ENCODE measurements around the gene SLFN5.

Gene SLFN5

DNA sequence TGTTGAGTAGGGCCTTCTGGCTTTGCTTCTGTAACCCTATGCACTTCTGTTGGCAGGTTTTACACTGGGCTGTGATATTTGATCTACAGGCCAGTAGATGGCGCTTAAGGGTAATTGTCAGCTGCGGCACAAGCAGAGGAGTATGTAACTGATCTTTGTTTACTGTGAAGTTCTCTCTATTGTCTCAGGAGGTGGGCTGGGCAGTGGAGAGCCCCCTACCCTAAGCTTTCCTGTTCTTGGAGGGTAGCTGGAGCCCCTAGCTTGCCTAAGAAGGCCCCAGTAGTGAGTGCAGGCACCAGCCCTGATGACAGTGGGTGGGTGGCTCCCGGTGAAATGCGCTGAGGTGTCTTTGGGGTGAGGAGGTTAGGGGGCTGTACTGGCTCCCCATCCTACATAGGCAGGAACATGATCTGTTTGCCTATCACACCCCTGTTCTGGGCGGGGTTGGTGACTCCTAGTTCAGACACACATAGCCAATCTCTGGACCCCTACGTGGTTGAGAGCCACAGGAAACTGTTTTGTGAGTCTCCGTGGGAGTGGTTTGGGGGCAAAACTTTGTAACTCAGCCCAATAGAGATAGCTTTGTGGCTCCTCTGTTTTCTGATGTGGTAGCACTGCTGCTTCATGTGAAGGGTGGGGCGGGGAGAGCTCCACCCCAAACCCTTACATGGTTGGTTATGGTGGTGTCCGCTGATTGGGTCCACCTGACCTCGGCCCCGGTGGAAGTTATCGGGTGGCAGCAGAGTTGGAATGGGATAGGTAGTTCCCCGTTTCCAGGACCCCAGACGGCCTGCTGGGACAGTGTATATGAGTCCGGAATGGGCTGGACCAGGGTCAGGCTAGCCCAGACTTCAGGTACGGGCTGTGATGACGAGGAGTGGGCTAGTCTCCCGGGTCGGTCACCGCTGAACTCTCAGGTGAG is 70.2 kb downstream of the SLFN5 start:
- Histone ChIP-seq H3K4me3 (ENCODE audit: low read length) (peak overlapping the region; percentile 62; the same call in 1 of the 2 replicates), H3K4me1 (ENCODE audit: control insufficient read depth, insufficient read depth, low read length) (peaks cover 4% of the 10 kb centered on the region), H3K27ac (ENCODE audit: low read length) (no peak overlapping the region), H3K36me3 (ENCODE audit: control insufficient read depth, insufficient read depth, low read length) (no peaks in the 10 kb centered on the region), H3K9me3 (ENCODE audit: control insufficient read depth, insufficient read depth, low read length) (no peaks in the 10 kb centered on the region), H3K27me3 (ENCODE audit: control insufficient read depth, insufficient read depth, low read length) (peaks cover 5% of the 10 kb centered on the region; the same call in 1 of the 2 replicates)
- no peak for DNase-seq (ENCODE audit: low read depth, low spot score)
- WGBS (ENCODE audit: insufficient coverage, insufficient read length), result no CpG with 5 or more reads among the region's 20 CpGs

DNA sequence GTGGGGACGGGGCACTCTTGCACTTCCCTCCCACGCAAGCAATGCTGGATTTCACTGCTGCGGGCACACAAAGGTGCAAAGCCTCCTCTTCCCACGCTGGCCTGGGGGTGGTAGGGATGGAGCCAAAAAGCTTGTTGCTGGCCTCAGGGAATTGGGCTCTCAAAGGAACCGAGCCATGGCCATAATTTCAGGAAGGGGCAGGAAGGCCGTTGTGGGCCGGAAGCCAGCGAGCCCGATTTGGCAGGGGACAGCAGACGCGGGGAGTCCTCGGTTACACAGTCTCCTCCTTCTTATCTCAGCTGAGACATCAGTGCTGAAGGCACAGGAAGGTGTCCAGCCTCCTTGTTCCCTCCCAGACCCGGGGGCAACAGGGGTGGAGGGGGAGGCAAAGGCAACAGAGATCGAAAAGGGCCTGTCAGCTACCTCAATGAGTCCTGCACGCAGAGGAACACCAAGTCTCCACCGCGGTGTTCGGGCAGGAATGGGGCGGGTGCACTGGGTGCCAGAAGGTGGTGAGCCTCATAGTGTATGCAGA is 71.1 kb downstream of the SLFN5 start:
- no peaks in the 10 kb centered on the region for H3K9me3 ChIP-seq (ENCODE audit: control insufficient read depth, insufficient read depth, low read length)
- no peak overlapping the region for H3K27ac ChIP-seq (ENCODE audit: low read length)
- no peak for DNase-seq (ENCODE audit: low read depth, low spot score)
- peaks cover 5% of the 10 kb centered on the region; the same call in 1 of the 2 replicates for H3K27me3 ChIP-seq (ENCODE audit: control insufficient read depth, insufficient read depth, low read length)
- H3K4me1 ChIP-seq (ENCODE audit: control insufficient read depth, insufficient read depth, low read length), result peaks cover 4% of the 10 kb centered on the region
- peak overlapping the region; percentile 62; the same call in 1 of the 2 replicates for H3K4me3 ChIP-seq (ENCODE audit: low read length)
- WGBS (ENCODE audit: insufficient coverage, insufficient read length), result no CpG with 5 or more reads among the region's 19 CpGs
- no peaks in the 10 kb centered on the region for H3K36me3 ChIP-seq (ENCODE audit: control insufficient read depth, insufficient read depth, low read length)

DNA sequence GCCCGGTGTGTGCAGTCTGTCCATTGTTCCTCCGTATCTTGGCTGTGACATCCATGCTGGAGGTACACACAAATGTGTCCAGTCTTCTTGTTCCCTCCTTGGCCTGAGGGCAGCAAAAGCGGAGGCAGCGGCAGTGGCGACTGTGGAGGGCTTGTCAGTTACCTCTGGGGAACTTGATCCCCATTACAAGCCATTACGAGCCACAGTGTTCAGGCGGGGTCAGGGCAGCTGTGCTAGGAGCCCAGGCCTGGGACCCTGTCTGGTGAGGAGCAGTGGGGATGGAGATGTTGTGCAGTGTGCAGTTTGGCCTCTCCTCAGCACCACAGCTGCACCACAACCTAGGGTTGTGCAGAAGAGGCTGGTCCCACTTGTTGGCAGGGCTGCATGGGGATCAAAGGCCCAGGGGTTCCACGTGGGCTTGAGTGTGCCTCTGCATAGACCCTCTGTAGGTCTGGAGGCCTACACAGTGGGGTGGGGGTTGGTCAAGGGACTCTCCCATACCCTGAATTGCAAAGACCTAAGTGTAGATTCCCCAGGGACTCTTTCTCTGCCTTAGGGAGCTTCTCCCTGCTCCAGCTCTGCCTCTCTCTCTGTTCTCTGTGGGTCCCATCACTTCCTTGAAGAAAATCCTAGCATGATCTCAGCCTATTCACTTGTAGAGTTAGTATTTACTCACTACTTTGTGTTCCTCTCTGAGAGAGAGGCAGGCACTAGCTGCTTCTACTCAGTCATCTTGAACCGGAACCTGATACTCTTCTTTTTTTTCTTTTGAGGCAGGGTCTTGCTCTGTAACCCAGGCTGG is 71.7 kb downstream of the SLFN5 start:
- no peak overlapping the region; the same call in 1 of the 2 replicates for H3K4me3 ChIP-seq (ENCODE audit: low read length)
- H3K36me3 ChIP-seq (ENCODE audit: control insufficient read depth, insufficient read depth, low read length), result no peaks in the 10 kb centered on the region
- H3K27ac ChIP-seq (ENCODE audit: low read length), result no peak overlapping the region
- peaks cover 5% of the 10 kb centered on the region; the same call in 1 of the 2 replicates for H3K27me3 ChIP-seq (ENCODE audit: control insufficient read depth, insufficient read depth, low read length)
- WGBS (ENCODE audit: insufficient coverage, insufficient read length), result no CpG with 5 or more reads among the region's 9 CpGs
- DNase-seq (ENCODE audit: low read depth, low spot score), result no peak
- H3K4me1 ChIP-seq (ENCODE audit: control insufficient read depth, insufficient read depth, low read length), result peaks cover 4% of the 10 kb centered on the region
- no peaks in the 10 kb centered on the region for H3K9me3 ChIP-seq (ENCODE audit: control insufficient read depth, insufficient read depth, low read length)

DNA sequence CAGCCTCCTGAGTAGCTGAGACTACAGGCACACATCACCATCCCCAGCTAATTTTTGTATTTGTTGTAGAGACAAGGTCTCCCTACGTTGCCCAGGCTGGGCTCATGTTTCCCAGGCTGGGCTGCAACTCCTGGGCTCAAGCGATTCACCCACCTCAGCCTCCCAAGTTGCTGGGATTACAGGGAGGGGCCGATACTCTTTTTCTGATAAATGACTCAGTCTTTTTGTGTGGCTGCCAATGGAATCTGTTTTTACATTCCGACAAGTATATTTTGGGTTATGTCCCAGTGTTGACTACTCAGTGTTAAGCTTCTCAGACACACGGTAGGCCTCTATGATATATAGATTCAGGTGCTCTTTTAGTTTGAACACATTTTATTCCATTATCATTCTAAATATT is 72.4 kb downstream of the SLFN5 start:
- Histone ChIP-seq H3K27ac (ENCODE audit: low read length) (no peak overlapping the region), H3K4me1 (ENCODE audit: control insufficient read depth, insufficient read depth, low read length) (peaks cover 4% of the 10 kb centered on the region), H3K4me3 (ENCODE audit: low read length) (no peak overlapping the region), H3K9me3 (ENCODE audit: control insufficient read depth, insufficient read depth, low read length) (no peaks in the 10 kb centered on the region), H3K36me3 (ENCODE audit: control insufficient read depth, insufficient read depth, low read length) (no peaks in the 10 kb centered on the region), H3K27me3 (ENCODE audit: control insufficient read depth, insufficient read depth, low read length) (peaks cover 5% of the 10 kb centered on the region; the same call in 1 of the 2 replicates)
- WGBS (ENCODE audit: insufficient coverage, insufficient read length), result no CpG with 5 or more reads among the region's 5 CpGs
- DNase-seq (ENCODE audit: low read depth, low spot score), result no peak

DNA sequence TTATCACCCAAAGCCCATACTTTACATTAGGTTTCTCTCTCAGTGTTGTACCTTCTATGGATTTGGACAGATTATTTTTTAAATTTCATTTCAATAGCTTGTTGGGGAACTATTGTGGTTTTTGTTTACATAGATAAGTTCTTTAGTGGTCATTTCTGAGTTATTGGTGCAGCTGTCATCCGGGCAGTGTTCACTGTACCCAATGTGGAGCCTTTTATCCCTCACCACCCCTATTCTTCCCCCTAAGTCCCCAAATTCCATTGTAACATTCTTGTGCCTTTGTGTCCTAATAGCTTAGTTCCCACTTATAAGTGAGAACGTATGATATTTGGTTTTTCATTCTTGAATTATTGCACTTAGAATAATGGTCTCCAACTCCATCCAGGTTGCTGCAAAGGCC is 73.1 kb downstream of the SLFN5 start:
- H3K4me1 ChIP-seq (ENCODE audit: control insufficient read depth, insufficient read depth, low read length), result peaks cover 4% of the 10 kb centered on the region
- WGBS (ENCODE audit: insufficient coverage, insufficient read length), result no CpG with 5 or more reads among the region's 2 CpGs
- H3K27ac ChIP-seq (ENCODE audit: low read length), result no peak overlapping the region
- H3K9me3 ChIP-seq (ENCODE audit: control insufficient read depth, insufficient read depth, low read length), result no peaks in the 10 kb centered on the region
- peaks cover 5% of the 10 kb centered on the region; the same call in 1 of the 2 replicates for H3K27me3 ChIP-seq (ENCODE audit: control insufficient read depth, insufficient read depth, low read length)
- DNase-seq (ENCODE audit: low read depth, low spot score), result no peak
- no peaks in the 10 kb centered on the region for H3K36me3 ChIP-seq (ENCODE audit: control insufficient read depth, insufficient read depth, low read length)
- H3K4me3 ChIP-seq (ENCODE audit: low read length), result no peak overlapping the region

DNA sequence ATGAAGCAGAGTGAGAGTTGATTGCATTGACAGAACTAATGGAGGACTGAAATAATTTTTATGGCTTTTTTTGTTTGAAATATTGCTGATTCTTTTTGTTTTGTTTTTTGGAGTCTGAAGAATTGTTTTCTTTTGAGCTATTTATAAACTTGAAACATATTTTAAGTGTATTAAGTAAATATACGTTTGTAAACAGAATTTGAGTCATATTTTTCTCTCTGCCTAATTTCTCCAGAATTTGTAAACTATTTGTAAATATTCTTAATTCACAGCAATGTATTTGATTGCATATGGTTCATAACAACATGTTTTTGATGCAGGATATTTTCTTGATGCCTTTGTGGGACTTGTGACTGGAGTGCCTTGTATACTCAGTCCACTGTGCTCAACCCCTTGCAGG is 79.9 kb downstream of the SLFN5 start:
- no peaks in the 10 kb centered on the region for H3K36me3 ChIP-seq (ENCODE audit: control insufficient read depth, insufficient read depth, low read length)
- no peak for DNase-seq (ENCODE audit: low read depth, low spot score)
- H3K4me3 ChIP-seq (ENCODE audit: low read length), result no peak overlapping the region
- no peaks in the 10 kb centered on the region for H3K4me1 ChIP-seq (ENCODE audit: control insufficient read depth, insufficient read depth, low read length)
- no peak overlapping the region for H3K27ac ChIP-seq (ENCODE audit: low read length)
- WGBS (ENCODE audit: insufficient coverage, insufficient read length), result no CpG with 5 or more reads among the region's 1 CpG
- no peaks in the 10 kb centered on the region for H3K27me3 ChIP-seq (ENCODE audit: control insufficient read depth, insufficient read depth, low read length)
- peaks cover 2% of the 10 kb centered on the region; the same call in 1 of the 2 replicates for H3K9me3 ChIP-seq (ENCODE audit: control insufficient read depth, insufficient read depth, low read length)

Measured in iPS DF 6.9 (cell line).